Neural cell (in vitro differentiated cells): Measurements from ENCODE around the gene DGCR6L.
"Not testable (repeated sequence)": the region's sequence is repeated elsewhere in the genome, so short reads cannot be mapped to it uniquely, and the experiment has no call there.

Experiments
- CTCF ChIP-seq: fragments of 450-650 bp; IDR thresholded peaks from 2 replicates; pipeline ENCODE4 v1.5.1; 2014; ENCODE audit warnings: antibody characterized with exemption, mild to moderate bottlenecking, moderate library complexity; ENCODE audit not compliant: poor library complexity, severe bottlenecking
- EP300 ChIP-seq: fragments of 450-650 bp; conservative IDR thresholded peaks from 2 replicates; pipeline ENCODE4 v1.6.1; 2014; ENCODE audit warnings: antibody characterized with exemption, mild to moderate bottlenecking, moderate library complexity; ENCODE audit not compliant: poor library complexity, severe bottlenecking
- EZH2 ChIP-seq: fragments of 200-600, 300-800 bp; shearing (Covaris generic), sonication (generic); IDR thresholded peaks from 2 replicates; pipeline ENCODE4 v1.6.1; 2014; ENCODE audit warnings: antibody characterized with exemption, low read length, borderline replicate concordance, mild to moderate bottlenecking; ENCODE audit not compliant: insufficient read depth, poor library complexity, severe bottlenecking
- RAD21 ChIP-seq: fragments of 450-650 bp; conservative IDR thresholded peaks from 2 replicates; pipeline ENCODE4 v1.6.1; 2014; ENCODE audit warnings: antibody characterized with exemption, mild to moderate bottlenecking, moderate library complexity
- REST ChIP-seq: IDR thresholded peaks from 2 replicates; pipeline ENCODE4 v1.6.1; 2012; ENCODE audit warnings: borderline replicate concordance
- SMC3 ChIP-seq: fragments of 450-650 bp; conservative IDR thresholded peaks from 2 replicates; pipeline ENCODE4 v1.6.1; 2014; ENCODE audit warnings: antibody characterized with exemption, mild to moderate bottlenecking, moderate library complexity; ENCODE audit not compliant: poor library complexity

GRCh38 chr22:20274374-20274773 is 45.5 kb downstream of the DGCR6L start:
- not testable (repeated sequence) for TF ChIP-seq EP300, CTCF, REST, EZH2, RAD21, SMC3
